Trophoblast cell (in vitro differentiated cells and primary cell): Measurements from ENCODE around the gene GPC3.

ENCODE experiments used
- DNase-seq, 2 donors: peaks; one replicate each; pipeline ENCODE4 v3.0.0-alpha.2; 2016
- H2AFZ ChIP-seq: 2 replicates; pipeline ENCODE4 v1.6.1; 2013; ENCODE audit warnings: low read length, moderate library complexity, mild to moderate bottlenecking; ENCODE audit not compliant: insufficient read depth, poor library complexity
- H2AK5ac ChIP-seq: 2 replicates; pipeline ENCODE4 v1.6.1; 2013; ENCODE audit warnings: mild to moderate bottlenecking, low read length
- H2BK120ac ChIP-seq: 2 replicates; pipeline ENCODE4 v1.6.1; 2013; ENCODE audit warnings: low read length, mild to moderate bottlenecking, moderate library complexity; ENCODE audit not compliant: insufficient read depth, poor library complexity
- H2BK12ac ChIP-seq: 2 replicates; pipeline ENCODE4 v1.6.1; 2013; ENCODE audit warnings: mild to moderate bottlenecking, low read length, moderate library complexity
- H2BK5ac ChIP-seq: 2 replicates; pipeline ENCODE4 v1.6.1; 2013; ENCODE audit warnings: low read length, low read depth, moderate library complexity, mild to moderate bottlenecking; ENCODE audit not compliant: poor library complexity
- H3K14ac ChIP-seq: 2 replicates; pipeline ENCODE4 v1.6.1; 2013; ENCODE audit warnings: mild to moderate bottlenecking, low read length
- H3K18ac ChIP-seq: 2 replicates; pipeline ENCODE4 v1.6.1; 2013; ENCODE audit warnings: mild to moderate bottlenecking, low read length
- H3K23ac ChIP-seq: 2 replicates; pipeline ENCODE4 v1.6.1; 2013; ENCODE audit warnings: low read length
- H3K27ac ChIP-seq: 2 replicates; pipeline ENCODE4 v1.5.1; 2013; ENCODE audit warnings: low read depth, mild to moderate bottlenecking, inconsistent platforms, low read length, moderate library complexity
- H3K27me3 ChIP-seq: 2 replicates; pipeline ENCODE4 v1.6.1; 2013; ENCODE audit warnings: inconsistent platforms, mild to moderate bottlenecking, low read length, moderate library complexity; ENCODE audit not compliant: insufficient read depth
- H3K36me3 ChIP-seq, 2 experiments: 1 replicate in 1 of 2; 2 replicates in 1 of 2; pipeline ENCODE4 v1.6.1; 2013; ENCODE audit warnings: low read length in 2 of 2, mild to moderate bottlenecking in 2 of 2, moderate library complexity in 1 of 2; ENCODE audit not compliant: insufficient read depth in 2 of 2, control insufficient read depth in 1 of 2
- H3K4ac ChIP-seq: 2 replicates; pipeline ENCODE4 v1.6.1; 2013; ENCODE audit warnings: low read depth, mild to moderate bottlenecking, low read length, moderate library complexity
- H3K4me1 ChIP-seq, 2 experiments: 1 replicate in 1 of 2; 2 replicates in 1 of 2; pipeline ENCODE4 v1.6.1; 2013; ENCODE audit warnings: low read length in 2 of 2, mild to moderate bottlenecking in 2 of 2, moderate library complexity in 1 of 2; ENCODE audit not compliant: insufficient read depth in 2 of 2, control insufficient read depth in 1 of 2
- H3K4me2 ChIP-seq: 2 replicates; pipeline ENCODE4 v1.6.1; 2013; ENCODE audit warnings: inconsistent platforms, mild to moderate bottlenecking, low read length, moderate library complexity
- H3K4me3 ChIP-seq: 2 replicates; pipeline ENCODE4 v1.5.1; 2013; ENCODE audit warnings: mild to moderate bottlenecking, low read depth, low read length, inconsistent platforms
- H3K79me1 ChIP-seq: one replicate; pipeline ENCODE4 v1.6.1; 2013; ENCODE audit warnings: low read length
- H3K79me2 ChIP-seq: 2 replicates; pipeline ENCODE4 v1.6.1; 2013; ENCODE audit warnings: low read length, mild to moderate bottlenecking; ENCODE audit not compliant: control insufficient read depth, insufficient read depth, poor library complexity
- H3K9ac ChIP-seq: 2 replicates; pipeline ENCODE4 v1.6.1; 2013; ENCODE audit warnings: mild to moderate bottlenecking, low read length
- H3K9me3 ChIP-seq: 2 replicates; pipeline ENCODE4 v1.6.1; 2013; ENCODE audit warnings: low read depth, mild to moderate bottlenecking, control low read depth, inconsistent platforms, low read length; ENCODE audit not compliant: insufficient read depth
- H4K12ac ChIP-seq: 2 replicates; pipeline ENCODE4 v1.6.1; 2013; ENCODE audit warnings: low read depth, mild to moderate bottlenecking, low read length, moderate library complexity
- H4K8ac ChIP-seq: 2 replicates; pipeline ENCODE4 v1.6.1; 2013; ENCODE audit warnings: low read depth, mild to moderate bottlenecking, low read length, moderate library complexity
- H4K91ac ChIP-seq: one replicate; pipeline ENCODE4 v1.6.1; 2013; ENCODE audit warnings: low read depth, mild to moderate bottlenecking, low read length, moderate library complexity
- WGBS: extraction: QIAGEN DNeasy Blood & Tissue Kit; methylation state at CpG from one replicate; pipeline ENCODE4 v1.1.7; 2013; ENCODE audit warnings: missing lambda C conversion rate; ENCODE audit not compliant: insufficient read length, insufficient coverage; ENCODE audit errors: extremely low coverage; 5-methylcytosine and 5-hydroxymethylcytosine counted together

The GPC3 gene

GRCh38 chrX:133681897-133682296 lies 303.5 kb downstream of the GPC3 start:
- H2BK5ac ChIP-seq, result no peak overlapping the region
- no CpG with 5 or more reads among the region's 6 CpGs for WGBS
- H3K4me1 ChIP-seq, result no peaks in the 10 kb centered on the region
- no peaks in the 10 kb centered on the region for H3K79me2 ChIP-seq
- no peak overlapping the region for H4K12ac ChIP-seq
- H3K79me1 ChIP-seq, result no peaks in the 10 kb centered on the region
- no peak overlapping the region for H3K4me2 ChIP-seq
- no peak overlapping the region for H4K8ac ChIP-seq
- H3K27ac ChIP-seq, result no peak overlapping the region
- H2AK5ac ChIP-seq, result no peak overlapping the region
- no peak overlapping the region for H2BK120ac ChIP-seq
- H3K9ac ChIP-seq, result no peak overlapping the region
- peak in 1 of 2 donors; percentile 3 for DNase-seq
- H2BK12ac ChIP-seq, result no peak overlapping the region
- H3K9me3 ChIP-seq, result no peaks in the 10 kb centered on the region
- H3K36me3 ChIP-seq, result no peaks in the 10 kb centered on the region
- no peak overlapping the region for H4K91ac ChIP-seq
- no peak overlapping the region for H3K4ac ChIP-seq
- H3K23ac ChIP-seq, result no peak overlapping the region
- H2AFZ ChIP-seq, result no peak overlapping the region
- no peak overlapping the region for H3K4me3 ChIP-seq
- no peaks in the 10 kb centered on the region for H3K27me3 ChIP-seq
- H3K18ac ChIP-seq, result no peak overlapping the region
- H3K14ac ChIP-seq, result no peak overlapping the region

- H3K36me3 ChIP-seq, result no peaks in the 10 kb centered on the region
- H2AK5ac ChIP-seq, result no peak overlapping the region
- no peaks in the 10 kb centered on the region for H3K9me3 ChIP-seq
- no peak overlapping the region for H2BK12ac ChIP-seq
- WGBS, result no CpG with 5 or more reads among the region's 3 CpGs
- no peak overlapping the region for H2BK5ac ChIP-seq
- H3K14ac ChIP-seq, result no peak overlapping the region
- no peaks in the 10 kb centered on the region for H3K27me3 ChIP-seq
- no peak overlapping the region for H2BK120ac ChIP-seq
- no peak for DNase-seq
- H4K12ac ChIP-seq, result no peak overlapping the region
- no peak overlapping the region for H3K9ac ChIP-seq
- no peak overlapping the region for H3K4me2 ChIP-seq
- no peaks in the 10 kb centered on the region for H3K79me1 ChIP-seq
- H2AFZ ChIP-seq, result no peak overlapping the region
- H3K4me3 ChIP-seq, result no peak overlapping the region
- H4K91ac ChIP-seq, result no peak overlapping the region
- H3K27ac ChIP-seq, result no peak overlapping the region
- no peak overlapping the region for H4K8ac ChIP-seq
- no peaks in the 10 kb centered on the region for H3K4me1 ChIP-seq
- H3K4ac ChIP-seq, result no peak overlapping the region
- no peak overlapping the region for H3K18ac ChIP-seq
- H3K79me2 ChIP-seq, result no peaks in the 10 kb centered on the region
- no peak overlapping the region for H3K23ac ChIP-seq
These were observed 304.0 kb downstream of the GPC3 start for GRCh38 chrX:133681421-133681820.

- Histone ChIP-seq H3K79me1 (no peaks in the 10 kb centered on the region), H3K18ac (no peak overlapping the region), H3K79me2 (no peaks in the 10 kb centered on the region), H4K12ac (no peak overlapping the region), H2BK12ac (no peak overlapping the region), H3K4me2 (no peak overlapping the region), H3K27me3 (no peaks in the 10 kb centered on the region), H3K23ac (no peak overlapping the region), H3K36me3 (no peaks in the 10 kb centered on the region), H4K91ac (no peak overlapping the region), H3K4me1 (peaks cover 0 to 7% of the 10 kb centered on the region in 2 experiments), H3K4ac (no peak overlapping the region), H4K8ac (no peak overlapping the region), H2AFZ (no peak overlapping the region), H3K9me3 (no peaks in the 10 kb centered on the region), H3K4me3 (no peak overlapping the region), H2AK5ac (no peak overlapping the region), H2BK120ac (no peak overlapping the region), H2BK5ac (no peak overlapping the region), H3K27ac (no peak overlapping the region), H3K14ac (no peak overlapping the region), H3K9ac (no peak overlapping the region)
- no peak for DNase-seq
- WGBS, result no CpG with 5 or more reads among the region's 6 CpGs
These were observed 308.0 kb downstream of the GPC3 start for GRCh38 chrX:133677123-133678063.

- H3K4ac ChIP-seq, result no peak overlapping the region
- no peak overlapping the region for H3K27ac ChIP-seq
- no peak overlapping the region for H4K8ac ChIP-seq
- no peak overlapping the region for H4K91ac ChIP-seq
- H2AK5ac ChIP-seq, result no peak overlapping the region
- no peak overlapping the region for H4K12ac ChIP-seq
- H3K14ac ChIP-seq, result no peak overlapping the region
- no CpG with 5 or more reads among the region's 1 CpG for WGBS
- H3K4me3 ChIP-seq, result no peak overlapping the region
- H3K27me3 ChIP-seq, result no peaks in the 10 kb centered on the region
- H3K79me1 ChIP-seq, result no peaks in the 10 kb centered on the region
- no peaks in the 10 kb centered on the region for H3K79me2 ChIP-seq
- H2AFZ ChIP-seq, result no peak overlapping the region
- H3K23ac ChIP-seq, result no peak overlapping the region
- H3K18ac ChIP-seq, result no peak overlapping the region
- no peak overlapping the region for H3K4me2 ChIP-seq
- H2BK120ac ChIP-seq, result no peak overlapping the region
- H2BK12ac ChIP-seq, result no peak overlapping the region
- no peak overlapping the region for H2BK5ac ChIP-seq
- H3K36me3 ChIP-seq, result no peaks in the 10 kb centered on the region
- no peaks in the 10 kb centered on the region for H3K9me3 ChIP-seq
- no peak for DNase-seq
- no peak overlapping the region for H3K9ac ChIP-seq
- peaks cover 0 to 7% of the 10 kb centered on the region in 2 experiments for H3K4me1 ChIP-seq
These were observed 308.9 kb downstream of the GPC3 start for GRCh38 chrX:133676344-133677122.
